K562 (cell line): ENCODE results near the gene ANO10. TPM values are rescaled to one million over a fixed set of nuclear protein-coding genes. Genes with fewer than 3 reads are reported as not detected.
A peak's percentile ranks its signal among the peaks of the same experiment; 100 is the strongest.

Experiments
- ASH1L ChIP-seq: fragments of 450-650 bp; IDR thresholded peaks from 2 replicates; pipeline ENCODE4 v1.6.1; 2018; ENCODE audit warnings: borderline replicate concordance, mild to moderate bottlenecking, low read depth; ENCODE audit not compliant: partially characterized antibody
- E2F5 ChIP-seq: sonication (generic); formaldehyde crosslinking; IDR thresholded peaks from 2 replicates; pipeline ENCODE4 v1.8.0; 2022; ENCODE audit warnings: mild to moderate bottlenecking, missing genetic modification reagents
- EHMT2 ChIP-seq: fragments of 450-650 bp; IDR thresholded peaks from 2 replicates; pipeline ENCODE4 v1.6.1; 2018; ENCODE audit warnings: antibody characterized with exemption
- EWSR1 ChIP-seq: fragments of 450-650 bp; IDR thresholded peaks from 2 replicates; pipeline ENCODE4 v1.6.1; 2018; ENCODE audit warnings: borderline replicate concordance, mild to moderate bottlenecking, low read depth, moderate library complexity; ENCODE audit not compliant: partially characterized antibody
- HLTF ChIP-seq: fragments of 450-650 bp; IDR thresholded peaks from 2 replicates; pipeline ENCODE4 v1.6.1; 2016
- HNRNPUL1 ChIP-seq: fragments of 200-400 bp; formaldehyde crosslinking; IDR thresholded peaks from 2 replicates; pipeline ENCODE4 v1.6.1; 2017; ENCODE audit warnings: low read length
- MYC ChIP-seq, 2 experiments: fragments of 250-450 bp in 1 of 2; sonication (Bioruptor Pico) in 1 of 2; IDR thresholded peaks; 2 replicates each; pipeline versions ENCODE4 v1.5.1 to v1.6.1; 2012 to 2021; ENCODE audit warnings: low read depth in 2 of 2, borderline replicate concordance in 1 of 2, improper control_type of control experiment in 1 of 2, low read length in 1 of 2, mild to moderate bottlenecking in 1 of 2, moderate library complexity in 1 of 2
- NFE2L1 ChIP-seq: fragments of 450-650 bp; IDR thresholded peaks from 2 replicates; pipeline ENCODE4 v1.6.1; 2016; ENCODE audit warnings: missing genetic modification characterization, low read depth, mild to moderate bottlenecking, missing compliant biosample characterization, moderate library complexity, borderline replicate concordance
- NFRKB ChIP-seq: fragments of 450-650 bp; IDR thresholded peaks from 2 replicates; pipeline ENCODE4 v1.6.1; 2016; ENCODE audit warnings: low read depth
- PHB2 ChIP-seq: fragments of 450-650 bp; IDR thresholded peaks from 2 replicates; pipeline ENCODE4 v1.6.1; 2017; ENCODE audit warnings: low read depth
- SMAD3 ChIP-seq: fragments of 450-650 bp; formaldehyde crosslinking; conservative IDR thresholded peaks from 2 replicates; pipeline ENCODE4 v1.4.0; 2020; ENCODE audit warnings: mild to moderate bottlenecking
- SMC3 ChIP-seq: conservative IDR thresholded peaks from 2 replicates; pipeline ENCODE4 v1.6.1; 2011; ENCODE audit warnings: low read depth, low read length, improper control_type of control experiment; ENCODE audit not compliant: insufficient read depth
- SREBF2 ChIP-seq: sonication (generic); formaldehyde crosslinking; IDR thresholded peaks from 2 replicates; pipeline ENCODE4 v1.4.0; 2020; ENCODE audit warnings: mild to moderate bottlenecking, missing genetic modification reagents
- STAT6 ChIP-seq: sonication (generic); formaldehyde crosslinking; IDR thresholded peaks from 2 replicates; pipeline ENCODE4 v1.8.1; 2023; ENCODE audit warnings: mild to moderate bottlenecking, missing genetic modification reagents
- TRIM28 ChIP-seq: fragments of 450-650 bp; IDR thresholded peaks from 2 replicates; pipeline ENCODE4 v1.6.1; 2017
- YY1 ChIP-seq, 3 experiments: IDR thresholded peaks; 2 replicates each; pipeline ENCODE4 v1.6.1; 2011; ENCODE audit warnings: low read length in 2 of 3, mild to moderate bottlenecking in 2 of 3, moderate library complexity in 2 of 3, borderline replicate concordance in 1 of 3, control low read depth in 1 of 3, low read depth in 1 of 3; ENCODE audit not compliant: insufficient read depth in 3 of 3, insufficient replicate concordance in 2 of 3, control insufficient read depth in 1 of 3, insufficient read length in 1 of 3; ENCODE audit errors: extremely low read depth in 1 of 3
- ZBTB43 ChIP-seq: sonication (generic); formaldehyde crosslinking; IDR thresholded peaks from 2 replicates; pipeline ENCODE4 v1.8.0; 2023; ENCODE audit warnings: mild to moderate bottlenecking, missing genetic modification reagents
- ZNF134 ChIP-seq: fragments of 250-450 bp; sonication (Bioruptor Pico); conservative IDR thresholded peaks from 2 replicates; pipeline ENCODE4 v1.4.0; 2020
- ZNF274 ChIP-seq: IDR thresholded peaks from 2 replicates; pipeline ENCODE4 v1.6.1; 2011; ENCODE audit warnings: low read depth, mild to moderate bottlenecking, low read length, moderate library complexity, borderline replicate concordance
- ZNF445 ChIP-seq: fragments of 250-450 bp; sonication (Bioruptor Pico); IDR thresholded peaks from 2 replicates; pipeline ENCODE4 v1.4.0; 2020; ENCODE audit warnings: low read depth, mild to moderate bottlenecking, moderate library complexity
- ZNF707 ChIP-seq: fragments of 250-450 bp; sonication (Bioruptor Pico); conservative IDR thresholded peaks from 2 replicates; pipeline ENCODE4 v1.8.0; 2022; ENCODE audit warnings: inconsistent platforms, mild to moderate bottlenecking, moderate library complexity
- ZNF785 ChIP-seq: fragments of 250-450 bp; sonication (Bioruptor Pico); IDR thresholded peaks from 2 replicates; pipeline ENCODE4 v1.4.0; 2020; ENCODE audit warnings: mild to moderate bottlenecking
- ZNF79 ChIP-seq: fragments of 250-450 bp; sonication (Bioruptor Pico); IDR thresholded peaks from 2 replicates; pipeline ENCODE4 v1.4.0; 2020; ENCODE audit warnings: low read depth, mild to moderate bottlenecking, moderate library complexity
- polyA plus RNA-seq, 8 experiments: library from polyadenylated mRNA; depleted of rRNA in 4 of 8; stranded (reverse) in 5 of 8; unstranded in 3 of 8; fragments of >200 nt; fragmentation: Nextera tagmentation in 2 of 8; fragmentation: Illumina TruSeq in 1 of 8; extraction: Ambion mirVana in 2 of 8; extraction: Trizol in 1 of 8; gene quantifications; 2 replicates each; pipeline versions ENCODE4 v1.2.1 to v1.2.3, GENCODE V29; 2011 to 2014; ENCODE audit warnings: inconsistent platforms in 1 of 8, missing spikeins in 1 of 8
- total RNA-seq, 7 experiments: library from RNA; depleted of rRNA in 6 of 7; stranded (reverse); fragments of >200 nt in 6 of 7; fragmentation: Illumina TruSeq in 2 of 7; extraction: Trizol in 2 of 7; gene quantifications; 2 replicates each; pipeline versions ENCODE4 v1.2.1 to v1.2.3, GENCODE V29; 2011 to 2021; ENCODE audit warnings: low replicate concordance in 1 of 7

ANO10 gene
- total and polyA plus RNA-seq, 9 of the 15 experiments (the other 6 are each of a cell fraction or from before 2014, with no cell fraction given) = 6.4 to 46.0 (median 32.3) TPM

GRCh38 chr3:43670635-43671522 lies 49.1 kb upstream of the ANO10 start (continued):
- no peak; the same call in 1 of the 2 replicates for TF ChIP-seq NFE2L1 (tag)
- TF ChIP-seq NFRKB = peak; percentile 21; the same call in 1 of the 2 replicates
- peak; percentile 44 for TF ChIP-seq MYC (IDR thresholded peaks at IDR 0.05; ENCODE audit: low read depth, low read length)
- TF ChIP-seq MYC (CRISPR knock-in tag; IDR thresholded peaks at IDR 0.05; ENCODE audit: borderline replicate concordance, low read depth) = no peak
- TF ChIP-seq ZBTB43 = no peak
- no peak for TF ChIP-seq YY1 (IDR thresholded peaks at IDR 0.05; ENCODE audit: borderline replicate concordance in 1 of 3, control insufficient read depth in 1 of 3, extremely low read depth in 1 of 3, insufficient read depth in 3 of 3, insufficient read length in 1 of 3, insufficient replicate concordance in 2 of 3, low read depth in 1 of 3, low read length in 2 of 3)
- no peak; the same call in 1 of the 2 replicates for TF ChIP-seq ZNF274
- no peak for TF ChIP-seq EWSR1
- TF ChIP-seq ZNF445 = no peak
- no peak for TF ChIP-seq ZNF785 (CRISPR knock-in tag)
- no peak for TF ChIP-seq ZNF79 (CRISPR knock-in tag)
- no peak; the same call in 1 of the 2 replicates for TF ChIP-seq STAT6 (CRISPR knock-in tag)
- TF ChIP-seq EHMT2 = peak; percentile 90
- TF ChIP-seq SREBF2 (CRISPR knock-in tag) = no peak
- TF ChIP-seq SMAD3 (CRISPR knock-in tag) = no peak
- TF ChIP-seq ZNF134 (CRISPR knock-in tag) = no peak; the same call in 1 of the 2 replicates
- TF ChIP-seq HNRNPUL1 = no peak
- TF ChIP-seq HLTF = no peak
- TF ChIP-seq E2F5 (CRISPR knock-in tag) = no peak
- TF ChIP-seq SMC3 = no peak
- no peak for TF ChIP-seq ZNF707 (CRISPR knock-in tag)
- peak; percentile 38; the same call in 1 of the 2 replicates for TF ChIP-seq PHB2
- TF ChIP-seq ASH1L = no peak
- no peak for TF ChIP-seq TRIM28
